HG02642 (cell line): ENCODE results near the gene MAP1LC3B.

ENCODE experiments used
- ATAC-seq: cut with Tn5 transposase; IDR thresholded peaks from one replicate; pipeline ENCODE4 v1.9.1; 2021; ENCODE audit warnings: mild to moderate bottlenecking; ENCODE audit not compliant: unreplicated experiment, poor library complexity

The MAP1LC3B gene

GRCh38 chr16:87391950-87392820 is at the start of gene MAP1LC3B:
TSS of gene MAP1LC3B (plus strand) at chr16:87392336. CDS start at chr16:87392428, 92 bp downstream.
- ATAC-seq: peak; percentile 74

GRCh38 chr16:87342504-87342903 is 49.6 kb upstream of the MAP1LC3B start:
- no peak for ATAC-seq

GRCh38 chr16:87342978-87343752 is 49.0 kb upstream of the MAP1LC3B start:
- no peak for ATAC-seq

GRCh38 chr16:87343753-87344050 is 48.4 kb upstream of the MAP1LC3B start:
- ATAC-seq: no peak

GRCh38 chr16:87344165-87344930 is 47.8 kb upstream of the MAP1LC3B start:
- no peak for ATAC-seq

GRCh38 chr16:87344931-87345631 is 47.1 kb upstream of the MAP1LC3B start:
- no peak for ATAC-seq

GRCh38 chr16:87345726-87346424 is 46.3 kb upstream of the MAP1LC3B start:
- ATAC-seq: no peak

GRCh38 chr16:87346517-87347060 is 45.5 kb upstream of the MAP1LC3B start:
- no peak for ATAC-seq

GRCh38 chr16:87347932-87348615 is 44.1 kb upstream of the MAP1LC3B start:
- no peak for ATAC-seq

- no peak for ATAC-seq
Observed at GRCh38 chr16:87348616-87349157, 43.4 kb upstream of the MAP1LC3B start.

GRCh38 chr16:87350031-87350430 is 42.1 kb upstream of the MAP1LC3B start:
- ATAC-seq: no peak

GRCh38 chr16:87350681-87351319 is 41.3 kb upstream of the MAP1LC3B start:
- ATAC-seq: no peak

- no peak for ATAC-seq
Observed at GRCh38 chr16:87351320-87351698, 40.8 kb upstream of the MAP1LC3B start.

GRCh38 chr16:87352818-87353217 is 39.3 kb upstream of the MAP1LC3B start:
- no peak for ATAC-seq

- no peak for ATAC-seq
Observed at GRCh38 chr16:87353613-87354012, 38.5 kb upstream of the MAP1LC3B start.

GRCh38 chr16:87356491-87356853 is 35.7 kb upstream of the MAP1LC3B start:
- no peak for ATAC-seq

- no peak for ATAC-seq
Observed at GRCh38 chr16:87358250-87358649, 33.9 kb upstream of the MAP1LC3B start.

GRCh38 chr16:87358696-87359095 is 33.4 kb upstream of the MAP1LC3B start:
- ATAC-seq: no peak
